Fibroblast of skin of back (primary cell): ENCODE measurements around the gene CCDC85C.

Source experiments
- DNase-seq: peaks from one replicate; pipeline ENCODE4 v3.0.0-alpha.2; 2013

The CCDC85C gene

GRCh38 chr14:99589031-99589441, 15.0 kb downstream of the CCDC85C start:
- DNase-seq, result no peak

- no peak for DNase-seq
These were observed 16.3 kb downstream of the CCDC85C start for GRCh38 chr14:99587460-99588278.

GRCh38 chr14:99586761-99587459, 17.1 kb downstream of the CCDC85C start:
- peak; percentile 32 for DNase-seq

- DNase-seq, result no peak
These were observed 17.8 kb downstream of the CCDC85C start for GRCh38 chr14:99586054-99586760.

- no peak for DNase-seq
These were observed 19.2 kb downstream of the CCDC85C start for GRCh38 chr14:99584823-99585222.

- DNase-seq, result no peak
These were observed 22.1 kb downstream of the CCDC85C start for GRCh38 chr14:99581938-99582337.

GRCh38 chr14:99581374-99581773, 22.6 kb downstream of the CCDC85C start:
- no peak for DNase-seq

- DNase-seq, result peak; percentile 95
These were observed 24.0 kb downstream of the CCDC85C start for GRCh38 chr14:99579903-99580571.

- DNase-seq, result no peak
These were observed 24.7 kb downstream of the CCDC85C start for GRCh38 chr14:99579120-99579836.

- no peak for DNase-seq
These were observed 25.4 kb downstream of the CCDC85C start for GRCh38 chr14:99578541-99579101.

GRCh38 chr14:99576761-99577705, 27.0 kb downstream of the CCDC85C start:
- DNase-seq, result no peak

GRCh38 chr14:99576304-99576703, 27.7 kb downstream of the CCDC85C start:
- no peak for DNase-seq

- DNase-seq, result peak; percentile 33
These were observed 28.7 kb downstream of the CCDC85C start for GRCh38 chr14:99575043-99576023.

- DNase-seq, result peak; percentile 89
These were observed 29.7 kb downstream of the CCDC85C start for GRCh38 chr14:99574099-99574880.

- DNase-seq, result no peak
These were observed 30.4 kb downstream of the CCDC85C start for GRCh38 chr14:99573436-99574098.

- DNase-seq, result no peak
These were observed 31.0 kb downstream of the CCDC85C start for GRCh38 chr14:99573000-99573330.

- no peak for DNase-seq
These were observed 31.6 kb downstream of the CCDC85C start for GRCh38 chr14:99572173-99572999.
